ENCODE results near the gene SCP2.

DNA sequence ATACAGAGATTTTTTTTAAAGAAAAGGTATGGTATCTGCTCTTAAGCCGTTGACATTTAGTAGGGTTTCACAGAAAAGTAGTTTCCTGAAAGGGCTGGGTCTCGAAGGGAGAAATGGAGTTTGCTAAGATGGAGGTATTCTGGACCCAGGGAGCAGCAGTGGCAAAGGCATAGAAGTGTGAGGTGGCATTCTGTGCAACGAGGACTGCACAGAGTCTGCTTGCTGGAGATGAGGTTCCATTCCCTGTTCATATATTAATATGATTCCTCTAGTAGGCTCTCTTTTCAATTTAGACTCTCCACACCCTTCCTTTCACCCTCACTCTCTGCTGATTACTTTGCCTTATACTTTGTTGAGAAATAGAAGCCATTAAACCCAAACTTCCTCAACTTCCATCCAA is 96.5 kb downstream of the SCP2 start:
- TF ChIP-seq, protein P1, sequence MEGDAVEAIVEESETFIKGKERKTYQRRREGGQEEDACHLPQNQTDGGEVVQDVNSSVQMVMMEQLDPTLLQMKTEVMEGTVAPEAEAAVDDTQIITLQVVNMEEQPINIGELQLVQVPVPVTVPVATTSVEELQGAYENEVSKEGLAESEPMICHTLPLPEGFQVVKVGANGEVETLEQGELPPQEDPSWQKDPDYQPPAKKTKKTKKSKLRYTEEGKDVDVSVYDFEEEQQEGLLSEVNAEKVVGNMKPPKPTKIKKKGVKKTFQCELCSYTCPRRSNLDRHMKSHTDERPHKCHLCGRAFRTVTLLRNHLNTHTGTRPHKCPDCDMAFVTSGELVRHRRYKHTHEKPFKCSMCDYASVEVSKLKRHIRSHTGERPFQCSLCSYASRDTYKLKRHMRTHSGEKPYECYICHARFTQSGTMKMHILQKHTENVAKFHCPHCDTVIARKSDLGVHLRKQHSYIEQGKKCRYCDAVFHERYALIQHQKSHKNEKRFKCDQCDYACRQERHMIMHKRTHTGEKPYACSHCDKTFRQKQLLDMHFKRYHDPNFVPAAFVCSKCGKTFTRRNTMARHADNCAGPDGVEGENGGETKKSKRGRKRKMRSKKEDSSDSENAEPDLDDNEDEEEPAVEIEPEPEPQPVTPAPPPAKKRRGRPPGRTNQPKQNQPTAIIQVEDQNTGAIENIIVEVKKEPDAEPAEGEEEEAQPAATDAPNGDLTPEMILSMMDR (conservative IDR thresholded peaks at IDR 0.05; ENCODE audit: low read depth, low read length), result no peak
- no peak for TF ChIP-seq EZH2 (IDR thresholded peaks at IDR 0.05; ENCODE audit: borderline replicate concordance, low read depth, low read length, poor library complexity, severe bottlenecking)

Data from A673 (cell line).